ENCODE data around the gene NPAS4.
"Not testable (repeated sequence)": the region's sequence is repeated elsewhere in the genome, so short reads cannot be mapped to it uniquely, and the experiment has no call there.

Gene NPAS4

GRCh38 chr11:66420671-66421476 lies at the start of gene NPAS4:
TSS of gene NPAS4 (plus strand) at chr11:66421035. CDS start at chr11:66421180, 145 bp downstream.
- DNase-seq, result peak; percentile 91

GRCh38 chr11:66371627-66372415 lies 49.0 kb upstream of the NPAS4 start, which contains the start of gene SLC29A2:
TSS of gene SLC29A2 (minus strand) at chr11:66371760. CDS start at chr11:66371591, 169 bp downstream.
- DNase-seq, result peak; percentile 72

GRCh38 chr11:66373265-66373664 lies 47.6 kb upstream of the NPAS4 start:
- DNase-seq, result no peak

- not testable (repeated sequence) for DNase-seq
These were observed 47.0 kb upstream of the NPAS4 start for GRCh38 chr11:66373690-66374287.

- not testable (repeated sequence) for DNase-seq
These were observed 40.6 kb upstream of the NPAS4 start for GRCh38 chr11:66380264-66380663.

GRCh38 chr11:66384316-66384715 lies 36.5 kb upstream of the NPAS4 start:
- not testable (repeated sequence) for DNase-seq

GRCh38 chr11:66386171-66387069 lies 34.4 kb upstream of the NPAS4 start:
- peak; percentile 76 for DNase-seq

GRCh38 chr11:66388780-66389386 lies 32.0 kb upstream of the NPAS4 start:
- peak; percentile 61 for DNase-seq

- DNase-seq, result no peak
These were observed 29.5 kb upstream of the NPAS4 start for GRCh38 chr11:66391322-66391721.

- DNase-seq, result no peak
These were observed 26.9 kb upstream of the NPAS4 start for GRCh38 chr11:66393954-66394353.

GRCh38 chr11:66407651-66408050 lies 13.2 kb upstream of the NPAS4 start:
- no peak for DNase-seq

- peak; percentile 96 for DNase-seq
These were observed 12.2 kb upstream of the NPAS4 start for GRCh38 chr11:66408488-66409214.

- no peak for DNase-seq
These were observed 11.6 kb upstream of the NPAS4 start for GRCh38 chr11:66409226-66409625.

GRCh38 chr11:66410191-66410590 lies 10.6 kb upstream of the NPAS4 start:
- DNase-seq, result no peak

GRCh38 chr11:66411323-66411722 lies 9.5 kb upstream of the NPAS4 start:
- DNase-seq, result no peak

GRCh38 chr11:66412110-66412509 lies 8.7 kb upstream of the NPAS4 start:
- no peak for DNase-seq

- no peak for DNase-seq
These were observed 7.7 kb upstream of the NPAS4 start for GRCh38 chr11:66413167-66413566.

GRCh38 chr11:66414120-66414934 lies 6.5 kb upstream of the NPAS4 start:
- DNase-seq, result no peak

- DNase-seq, result no peak
These were observed 5.4 kb upstream of the NPAS4 start for GRCh38 chr11:66415423-66415822.

GRCh38 chr11:66417000-66417399 lies 3.8 kb upstream of the NPAS4 start:
- no peak for DNase-seq
